ENCODE results near the gene SLC9C1. TPM values are rescaled to one million over a fixed set of nuclear protein-coding genes. Genes with fewer than 3 reads are reported as not detected.
A peak's percentile ranks its signal among the peaks of the same experiment; 100 is the strongest.

Gene SLC9C1
- total RNA-seq (under 1 TPM in 1 of 4 donors, not detected in 3; 0.41 TPM), polyA plus RNA-seq (under 1 TPM in 1 of 3 donors, not detected in 2; 0.07 TPM)

GRCh38 chr3:112293368-112294321 lies at the start of gene SLC9C1:
TSS of gene SLC9C1 (minus strand) at chr3:112294216. CDS start at chr3:112286791, 7,425 bp downstream.
- Histone ChIP-seq H3K4me1 (no peaks in the 10 kb centered on the region), H3K27ac (peak within 1 kb of the TSS; percentile 56 to 74 (median 68)), H3K27me3 (no peaks in the 10 kb centered on the region), H3K4me3 (peak within 1 kb of the TSS; percentile 5 to 48 (median 40)), H3K9me3 (no peaks in the 10 kb centered on the region), H3K36me3 (no peaks in the 10 kb centered on the region)
- no peak for DNase-seq
- intact Hi-C loops (cut with DNase I), result loop anchor here (2.0 to 5.0 kb wide), 2 partner anchors 225 to 239 kb away; no protein-coding TSS in a partner anchor
- 7 to 34% methylated on average over 15 of the region's 15 CpGs for WGBS, 2 donors
- TF ChIP-seq POLR2A (IDR thresholded peaks at IDR 0.05), result no peak
- peak in 3 of 4 experiments; percentile 47 to 57 (median 51) for TF ChIP-seq CTCF (IDR thresholded peaks at IDR 0.05)
- peak in 1 of 4 donors; percentile 37 for TF ChIP-seq POLR2AphosphoS5 (IDR thresholded peaks at IDR 0.05)

- intact Hi-C loops (cut with DNase I), result no loop called here
- TF ChIP-seq POLR2A (IDR thresholded peaks at IDR 0.05) (no peak), POLR2AphosphoS5 (IDR thresholded peaks at IDR 0.05) (no peak), EP300 (IDR thresholded peaks at IDR 0.05) (no peak), CTCF (IDR thresholded peaks at IDR 0.05) (no peak)
- no peak overlapping the region for H3K4me3 ChIP-seq
- no peaks in the 10 kb centered on the region for H3K27me3 ChIP-seq
- peaks cover 0 to 12% (median 3%) of the 10 kb centered on the region in 4 donors for H3K4me1 ChIP-seq
- WGBS, 2 donors, result 91 to 96% methylated on average over 2 of the region's 2 CpGs
- H3K9me3 ChIP-seq, result no peaks in the 10 kb centered on the region
- peaks cover 0 to 15% (median 0%) of the 10 kb centered on the region in 4 donors for H3K36me3 ChIP-seq
- DNase-seq, result no peak
- H3K27ac ChIP-seq, result no peak overlapping the region
Measured at GRCh38 chr3:112341386-112341785, 47.4 kb upstream of the SLC9C1 start.

GRCh38 chr3:112339609-112340008 lies 45.6 kb upstream of the SLC9C1 start:
- H3K36me3 ChIP-seq, result peaks cover 0 to 3% (median 0%) of the 10 kb centered on the region in 4 donors
- H3K4me1 ChIP-seq, result peaks cover 0 to 12% (median 3%) of the 10 kb centered on the region in 4 donors
- no peak overlapping the region for H3K4me3 ChIP-seq
- H3K27ac ChIP-seq, result peak overlapping the region in 1 of 4 donors; percentile 9
- DNase-seq, result no peak
- H3K27me3 ChIP-seq, result no peaks in the 10 kb centered on the region
- TF ChIP-seq POLR2A (IDR thresholded peaks at IDR 0.05) (no peak), CTCF (IDR thresholded peaks at IDR 0.05) (no peak), EP300 (IDR thresholded peaks at IDR 0.05) (no peak), POLR2AphosphoS5 (IDR thresholded peaks at IDR 0.05) (no peak)
- H3K9me3 ChIP-seq, result no peaks in the 10 kb centered on the region
- WGBS, 2 donors, result 92% methylated on average over 2 of the region's 2 CpGs
- intact Hi-C loops (cut with DNase I), result no loop called here

GRCh38 chr3:112339134-112339533 lies 45.1 kb upstream of the SLC9C1 start:
- no peaks in the 10 kb centered on the region for H3K27me3 ChIP-seq
- intact Hi-C loops (cut with DNase I), result no loop called here
- DNase-seq, result no peak
- TF ChIP-seq POLR2AphosphoS5 (IDR thresholded peaks at IDR 0.05) (no peak), CTCF (IDR thresholded peaks at IDR 0.05) (no peak), EP300 (IDR thresholded peaks at IDR 0.05) (no peak), POLR2A (IDR thresholded peaks at IDR 0.05) (no peak)
- no peak overlapping the region for H3K4me3 ChIP-seq
- peaks cover 0 to 12% (median 3%) of the 10 kb centered on the region in 4 donors for H3K4me1 ChIP-seq
- H3K36me3 ChIP-seq, result no peaks in the 10 kb centered on the region
- no peaks in the 10 kb centered on the region for H3K9me3 ChIP-seq
- H3K27ac ChIP-seq, result peak overlapping the region in 1 of 4 donors; percentile 9

All from sigmoid colon (tissue), 7 donors.